Right lung (tissue), 5 donors: ENCODE data around the gene PLXNB2. TPM values are rescaled to one million over a fixed set of nuclear protein-coding genes. Genes with fewer than 3 reads are reported as not detected.

Source experiments
- DNase-seq, 2 donors: peaks; one replicate each; pipeline ENCODE4 v3.0.0-alpha.2; 2013
- polyA plus RNA-seq, 5 donors: library from polyadenylated mRNA; unstranded; fragments of 120-200 nt; gene quantifications; one replicate each; pipeline versions ENCODE4 v1.2.1 to v1.2.3, GENCODE V29; 2013; ENCODE audit warnings: inconsistent platforms in 1 of 5, low replicate concordance in 1 of 5; ENCODE audit not compliant: insufficient read length in 5 of 5, insufficient read depth in 1 of 5

Gene PLXNB2
- polyA plus RNA-seq, 5 donors = 96.7 to 147 (median 137) TPM

DNA sequence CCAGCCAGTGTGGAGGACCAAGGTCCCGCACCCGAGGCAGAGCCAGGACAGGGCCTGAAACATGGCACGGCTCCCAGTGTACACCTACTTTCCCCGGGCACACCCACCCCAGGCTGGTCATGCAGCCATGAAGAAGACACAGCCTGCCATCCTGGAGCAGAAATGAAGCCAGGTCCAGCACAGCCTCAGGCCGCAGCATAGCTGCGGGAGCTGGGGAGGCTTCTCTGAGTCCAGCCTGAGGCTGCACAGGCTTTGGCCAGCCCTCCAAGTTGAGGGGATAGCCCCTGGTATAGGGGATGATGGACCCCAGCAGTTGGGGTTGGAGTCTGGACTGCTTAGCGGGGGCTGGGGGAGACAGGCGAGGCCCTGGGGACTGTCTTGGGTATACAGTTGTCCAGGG lies 53.5 kb downstream of the PLXNB2 start:
- DNase-seq = no peak

DNA sequence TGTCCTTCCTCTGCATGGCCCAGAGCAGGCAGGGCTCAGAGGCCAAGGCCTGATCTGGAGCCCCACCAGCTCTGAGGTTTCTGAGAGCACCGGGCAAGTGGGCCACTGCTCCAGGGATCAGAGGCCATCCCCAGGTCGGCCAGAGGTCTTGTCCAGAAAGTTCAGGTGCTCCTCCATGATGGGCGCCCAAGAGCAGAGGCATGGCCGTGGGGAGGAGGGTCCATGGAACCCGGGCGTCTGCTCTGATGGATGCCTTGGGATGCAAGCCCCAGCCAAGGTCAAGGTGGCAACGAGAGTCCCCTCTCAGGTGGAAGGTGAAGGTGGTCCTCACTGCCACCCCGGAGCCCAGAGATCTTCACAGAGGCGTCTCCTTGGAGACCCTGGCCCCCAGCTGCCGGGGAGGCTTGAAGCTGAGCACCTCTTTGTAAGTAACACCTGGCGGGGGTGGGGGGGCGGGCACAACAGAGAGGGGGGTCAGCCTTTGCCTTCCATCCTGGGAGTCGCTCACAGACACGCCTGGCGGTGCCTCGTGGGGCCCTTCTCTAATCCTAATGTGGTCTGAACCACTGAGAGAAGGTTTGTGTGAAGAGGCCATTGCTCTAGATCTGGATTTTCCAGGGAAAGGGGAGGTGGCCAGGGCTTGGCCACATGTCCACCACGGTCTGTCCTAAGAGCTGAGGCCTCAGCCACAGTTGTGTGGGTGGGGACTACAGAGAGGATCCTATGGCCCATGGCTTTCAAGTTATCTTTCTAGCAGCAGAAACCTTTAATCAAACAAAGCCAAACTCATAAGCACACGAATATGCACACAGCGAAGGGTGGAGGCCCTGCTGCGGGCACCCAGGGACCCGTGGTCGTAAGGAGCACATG lies 54.2 kb downstream of the PLXNB2 start:
- no peak for DNase-seq

DNA sequence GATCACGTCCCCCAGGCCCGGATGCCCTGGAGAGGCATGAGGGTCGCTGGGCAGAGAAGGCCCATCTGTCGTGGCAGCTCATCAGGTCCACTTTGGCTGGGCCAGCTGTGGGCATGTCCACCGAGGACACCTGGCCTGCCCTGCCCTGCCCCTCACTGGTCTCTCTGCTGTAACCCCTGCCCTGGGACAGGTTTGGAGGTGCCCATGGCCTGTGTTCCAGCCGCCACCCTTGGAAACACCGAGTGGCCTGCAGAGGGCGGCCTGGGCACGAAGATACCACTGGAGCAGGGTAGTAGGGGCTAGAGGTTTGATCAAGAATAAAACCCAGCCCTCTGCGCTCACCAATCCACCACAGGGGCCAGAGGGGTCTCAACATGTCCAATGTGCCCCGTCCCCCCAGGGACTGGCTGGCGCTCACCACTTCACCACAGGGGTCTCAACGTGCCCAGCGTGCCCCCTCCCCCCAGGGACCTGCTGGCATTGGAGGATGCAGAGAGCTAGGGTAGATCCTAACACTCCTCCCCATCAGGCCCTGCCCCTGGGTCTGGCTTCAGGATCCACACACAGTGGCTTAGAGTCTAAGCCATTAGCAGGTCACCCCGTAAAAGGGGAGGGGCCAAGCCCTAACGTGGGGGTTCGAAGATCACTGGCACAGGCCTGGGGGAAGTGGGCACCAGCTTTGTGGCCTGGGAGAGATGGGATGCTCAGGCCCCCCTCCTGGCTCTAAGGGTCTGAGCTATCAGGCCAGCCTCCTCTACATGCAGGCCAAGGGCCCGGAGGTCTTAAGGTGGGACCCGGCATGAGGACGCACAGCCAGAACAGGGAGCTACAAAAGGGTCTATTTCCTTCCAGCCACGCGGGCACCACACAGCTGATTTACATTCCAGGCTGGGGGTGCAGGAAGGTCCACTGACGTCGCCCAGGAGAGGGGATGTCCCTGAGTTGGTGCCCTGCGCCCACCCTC lies 55.1 kb downstream of the PLXNB2 start:
- DNase-seq = no peak

DNA sequence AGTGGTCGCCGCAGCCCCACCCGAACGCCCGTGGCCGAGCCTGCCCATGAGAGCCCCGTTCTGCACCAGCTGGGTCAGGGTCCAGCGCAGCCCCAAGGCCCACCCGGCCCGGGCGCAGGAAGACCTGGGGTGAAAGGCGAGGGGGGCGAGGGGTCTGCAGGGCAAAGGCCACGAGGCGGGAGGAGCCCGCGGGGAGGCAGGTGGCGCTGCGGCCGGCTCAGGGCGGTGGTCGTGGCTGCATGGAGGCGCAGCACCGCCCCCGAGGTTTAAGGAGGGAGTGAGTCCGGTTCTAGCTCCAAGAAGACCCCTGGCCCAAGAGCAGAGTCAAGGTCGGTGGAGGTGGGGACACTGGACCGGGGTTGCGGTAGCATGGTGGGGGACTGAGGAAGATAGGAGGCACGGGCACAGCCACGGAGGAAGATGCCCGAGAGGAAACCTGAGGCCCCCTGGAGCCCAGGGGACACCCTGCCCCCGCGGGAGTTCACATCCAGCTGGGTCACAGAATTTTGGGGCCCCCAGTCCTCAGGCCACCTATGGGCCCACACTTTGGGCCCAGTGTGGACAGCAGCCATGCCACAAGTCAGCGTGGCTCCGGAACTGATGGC lies 55.9 kb downstream of the PLXNB2 start:
- DNase-seq = no peak

DNA sequence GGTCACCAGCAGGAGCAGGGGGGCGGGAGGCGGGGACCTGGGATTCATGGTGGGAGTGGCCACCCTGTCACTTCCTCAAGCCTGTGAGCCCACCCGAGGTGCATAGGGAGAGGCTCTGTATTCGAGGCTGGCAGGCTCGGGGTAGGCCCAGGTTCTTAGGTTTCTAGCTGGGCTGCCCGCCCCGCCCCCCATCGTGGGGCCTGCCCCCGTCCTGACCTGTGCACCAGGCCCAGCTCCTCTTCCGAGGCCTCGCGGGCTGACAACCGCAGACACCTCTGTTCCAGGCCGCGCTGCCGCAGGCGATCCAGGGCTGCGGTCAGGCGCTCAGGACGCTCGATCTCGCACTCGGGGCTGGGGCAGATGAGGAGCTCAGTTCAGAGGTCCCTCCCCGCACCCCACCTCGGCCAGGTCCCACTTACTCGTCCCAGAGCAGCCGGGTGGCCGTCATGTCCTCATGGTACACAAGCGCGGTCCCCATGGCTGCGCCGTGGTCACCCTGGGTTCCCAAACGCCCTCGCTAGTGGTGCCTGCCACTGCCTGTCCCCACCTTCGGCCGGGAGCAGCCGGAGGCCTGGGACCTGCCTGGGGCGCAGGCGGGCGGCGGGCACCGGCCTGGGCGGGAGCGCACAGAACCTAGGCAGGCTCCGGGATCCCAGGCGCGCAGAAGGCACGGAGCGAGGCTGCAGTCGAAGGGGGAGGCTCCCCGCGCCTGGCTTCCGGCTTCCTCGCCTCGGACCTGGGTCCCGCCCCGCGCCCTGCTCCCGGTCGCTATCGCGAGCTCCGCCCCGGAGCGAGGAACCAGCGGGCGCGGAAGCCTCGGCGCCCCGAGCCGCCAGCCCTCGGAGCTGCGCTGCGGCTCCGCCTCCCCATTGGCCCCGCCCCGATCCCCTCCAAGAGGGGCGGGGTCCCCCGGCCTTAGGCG lies 56.6 kb downstream of the PLXNB2 start, which contains the start of gene HDAC10:
HDAC10 (minus strand) TSS at position 711 of the 922 bp plus-strand sequence; CDS start at position 478, 233 bp downstream.
- peak; percentile 77 to 80 for DNase-seq

DNA sequence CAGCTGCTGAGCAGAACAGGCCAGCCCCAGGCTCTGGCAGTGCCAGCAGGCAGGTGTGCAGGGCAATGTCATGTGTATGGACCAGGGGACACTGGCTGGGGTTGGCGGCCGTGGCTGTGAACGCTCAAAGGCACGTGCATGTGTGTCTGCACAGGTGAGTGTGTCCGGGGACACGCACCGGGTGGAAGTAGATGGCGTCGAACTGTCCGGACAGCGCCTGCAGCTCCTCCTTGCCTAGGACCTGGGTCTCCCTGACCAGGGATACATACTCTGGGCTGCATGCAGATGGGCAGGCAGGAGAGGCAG lies 57.2 kb downstream of the PLXNB2 start:
- no peak for DNase-seq

DNA sequence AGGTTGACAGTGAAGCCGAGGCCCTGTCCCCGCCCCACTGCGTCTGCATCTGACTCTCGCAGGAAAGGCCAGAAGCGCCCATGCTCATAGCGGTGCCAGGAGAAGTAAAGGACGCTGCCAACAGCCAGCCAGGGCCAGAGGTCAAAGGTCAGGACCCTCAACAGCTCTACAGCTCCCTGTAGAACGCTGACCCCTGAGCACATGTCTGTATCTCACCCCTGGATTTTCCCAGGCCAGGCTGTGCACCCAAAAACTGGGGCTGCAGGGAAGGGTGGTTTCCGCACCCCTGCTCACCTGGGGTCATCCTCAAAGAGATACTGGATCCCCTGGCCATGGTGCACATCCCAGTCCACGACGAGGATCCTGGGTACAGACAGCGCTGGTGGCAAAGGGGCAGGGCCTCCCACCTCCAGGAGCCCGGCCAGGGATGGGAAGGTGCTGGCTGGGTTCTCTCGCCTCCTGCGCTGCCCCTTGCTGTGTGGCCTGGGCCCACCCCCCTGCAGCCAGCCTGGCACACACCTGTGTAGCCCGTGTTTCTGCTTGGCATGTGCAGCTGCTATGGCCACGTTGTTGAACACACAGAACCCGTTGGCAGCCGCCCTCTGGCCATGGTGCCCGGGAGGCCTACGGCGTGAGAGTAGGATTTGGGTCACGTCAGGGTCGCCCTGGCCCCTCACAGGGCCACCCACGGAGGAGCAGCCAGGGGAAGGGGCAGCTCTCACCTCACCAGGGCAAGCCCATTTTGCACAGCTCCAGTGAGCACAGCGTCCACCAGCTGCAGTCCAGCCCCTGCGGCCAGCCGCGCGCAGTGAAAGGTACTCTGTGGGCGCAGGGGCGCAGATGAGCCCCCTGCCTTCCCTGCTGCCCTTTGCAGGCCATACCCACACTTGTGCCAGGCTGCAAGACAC lies 57.9 kb downstream of the PLXNB2 start:
- DNase-seq = no peak

DNA sequence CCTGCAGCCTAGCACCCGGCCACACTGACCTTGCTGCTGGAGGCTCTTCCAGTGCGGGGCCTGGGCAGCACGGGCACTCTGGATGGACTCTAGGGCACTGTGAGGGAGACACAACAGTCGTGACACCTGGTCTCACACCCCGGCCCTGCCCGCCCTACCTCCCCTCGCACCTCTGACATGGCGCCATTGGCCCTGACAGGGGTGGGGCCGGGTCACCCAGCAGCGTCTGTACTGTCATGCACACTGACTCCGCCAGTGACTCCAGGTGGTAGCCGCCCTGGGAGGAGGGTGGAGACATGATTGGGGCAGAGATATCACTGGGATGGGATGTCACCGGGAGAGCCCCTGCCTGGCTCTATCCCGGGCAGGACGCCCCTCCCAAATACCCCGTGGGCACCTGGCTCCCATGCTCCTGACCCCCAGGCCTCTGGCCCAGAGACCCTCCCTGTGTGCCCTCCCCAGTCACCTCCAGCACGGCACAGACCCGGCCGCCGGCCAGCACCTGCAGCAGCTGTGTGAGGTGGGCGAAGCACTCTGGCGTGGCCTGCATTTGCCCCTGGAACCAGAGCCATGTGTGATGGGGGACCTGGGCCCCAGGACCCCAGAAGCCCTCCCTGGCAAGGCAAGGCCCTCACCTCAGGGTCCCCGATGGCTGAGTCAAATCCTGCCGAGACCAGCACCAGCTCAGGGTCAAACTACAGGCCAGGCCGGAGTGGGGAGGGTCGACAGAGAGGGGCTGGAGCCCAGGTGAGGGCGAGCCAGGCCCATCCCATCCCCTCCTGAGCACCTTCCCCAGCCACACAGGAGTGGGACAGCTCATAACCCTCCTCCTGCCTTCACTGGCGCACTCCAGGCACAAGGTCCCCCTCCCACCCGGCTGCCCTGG lies 59.0 kb downstream of the PLXNB2 start:
- DNase-seq = no peak

DNA sequence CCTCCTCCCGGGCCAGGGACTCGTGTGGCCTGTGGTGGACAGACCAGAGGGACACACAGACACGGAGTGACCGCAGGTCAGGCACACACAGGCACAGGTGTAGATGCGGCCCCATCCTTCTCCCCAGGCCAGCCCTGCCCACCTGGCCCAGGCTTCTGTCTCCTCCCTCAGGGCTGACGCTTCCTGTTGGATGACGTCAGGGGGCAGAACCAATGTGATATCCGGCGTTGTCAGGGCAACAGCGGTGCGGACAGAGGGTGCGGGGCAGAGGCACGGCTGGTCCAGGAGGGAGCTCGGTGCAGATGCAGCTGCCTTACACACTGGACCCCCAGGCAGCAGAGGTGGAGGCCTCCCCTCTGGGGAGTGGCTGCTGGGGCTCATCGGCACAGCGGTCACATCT lies 59.7 kb downstream of the PLXNB2 start:
- no peak for DNase-seq

DNA sequence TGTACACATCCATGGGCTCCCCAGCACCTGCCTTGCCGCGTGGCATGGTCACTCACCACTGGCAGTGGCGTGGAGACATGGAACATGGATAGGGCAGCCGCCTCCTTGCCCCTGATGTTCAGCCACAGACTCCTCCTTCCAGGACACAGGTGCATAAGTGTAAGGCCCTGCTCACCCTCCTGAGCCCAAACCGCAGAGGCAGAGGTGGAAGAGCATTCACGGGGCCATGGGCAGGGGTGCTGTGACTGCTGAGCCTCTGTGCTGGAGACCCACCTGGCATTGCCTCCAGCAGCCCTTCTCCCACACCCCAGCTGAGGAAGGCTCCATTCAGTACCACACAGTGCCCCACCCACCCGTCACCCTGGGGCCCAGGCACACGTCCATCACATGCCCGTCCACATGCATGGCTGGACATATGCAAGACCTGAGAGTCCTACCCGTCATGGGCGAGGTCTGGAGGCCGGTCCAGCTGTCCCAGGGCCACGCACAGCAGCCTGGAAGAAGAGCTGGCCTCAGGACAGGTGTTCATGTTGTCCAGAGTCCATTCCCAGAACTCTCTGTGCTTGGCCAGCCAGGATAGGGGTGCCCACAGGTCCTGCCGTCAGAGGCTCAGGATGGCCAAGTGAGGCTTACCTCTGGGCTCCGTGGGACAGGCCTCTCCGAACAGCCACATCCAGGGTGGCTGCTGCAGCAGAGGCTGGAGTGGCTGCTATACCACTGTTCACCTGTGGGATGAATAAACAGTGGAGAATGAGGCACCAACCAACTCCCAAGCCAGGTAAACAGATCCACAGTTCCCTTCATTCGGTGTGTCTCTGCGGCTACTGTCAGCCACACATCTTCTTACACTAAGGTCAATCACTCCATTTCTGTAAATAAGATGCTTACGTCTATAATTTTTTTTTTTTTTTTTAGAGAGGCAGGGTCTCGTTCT lies 60.9 kb downstream of the PLXNB2 start:
- DNase-seq = no peak

DNA sequence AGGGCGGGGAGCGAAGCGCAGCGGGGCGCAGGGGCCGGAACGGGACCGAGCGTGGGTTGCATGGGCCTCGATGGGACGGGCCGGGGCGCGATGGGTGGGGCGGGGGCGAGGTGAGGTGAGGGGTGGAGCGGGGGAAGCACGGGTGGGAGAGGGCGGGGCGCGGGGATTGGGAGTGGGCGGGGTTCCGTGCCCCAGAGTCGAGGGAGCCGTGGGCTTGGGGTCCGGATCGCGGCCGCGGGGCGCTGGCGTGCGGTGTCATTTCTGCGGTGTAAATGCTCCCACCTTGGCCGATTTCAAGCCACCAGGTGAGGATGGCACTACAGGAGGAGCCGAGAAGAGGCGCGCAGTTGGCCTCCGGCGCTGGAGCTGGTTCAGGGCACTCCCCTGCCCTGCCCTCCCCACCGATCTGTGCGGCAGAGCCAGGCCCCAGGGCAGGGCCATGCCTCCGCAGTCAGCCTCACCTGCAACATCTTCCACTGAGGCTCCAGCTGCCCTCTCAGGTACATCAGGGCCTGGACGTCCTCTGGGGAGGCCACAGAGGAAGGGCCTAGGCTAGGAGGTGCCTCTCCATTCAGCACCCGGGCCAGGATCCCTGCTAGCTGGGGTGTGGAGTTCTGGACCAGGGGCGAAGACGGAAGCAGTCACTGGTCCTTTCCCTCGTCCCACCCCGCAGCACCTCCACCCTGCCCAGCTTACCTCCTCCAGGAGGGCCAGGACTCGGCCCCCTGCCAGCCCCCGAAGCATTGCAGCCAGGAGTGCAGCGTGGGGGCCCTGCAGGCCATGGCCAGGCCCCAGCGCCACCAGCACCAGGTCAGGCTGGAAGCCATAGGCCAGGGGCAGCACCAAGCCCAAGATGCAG lies 62.0 kb downstream of the PLXNB2 start:
- DNase-seq = no peak

DNA sequence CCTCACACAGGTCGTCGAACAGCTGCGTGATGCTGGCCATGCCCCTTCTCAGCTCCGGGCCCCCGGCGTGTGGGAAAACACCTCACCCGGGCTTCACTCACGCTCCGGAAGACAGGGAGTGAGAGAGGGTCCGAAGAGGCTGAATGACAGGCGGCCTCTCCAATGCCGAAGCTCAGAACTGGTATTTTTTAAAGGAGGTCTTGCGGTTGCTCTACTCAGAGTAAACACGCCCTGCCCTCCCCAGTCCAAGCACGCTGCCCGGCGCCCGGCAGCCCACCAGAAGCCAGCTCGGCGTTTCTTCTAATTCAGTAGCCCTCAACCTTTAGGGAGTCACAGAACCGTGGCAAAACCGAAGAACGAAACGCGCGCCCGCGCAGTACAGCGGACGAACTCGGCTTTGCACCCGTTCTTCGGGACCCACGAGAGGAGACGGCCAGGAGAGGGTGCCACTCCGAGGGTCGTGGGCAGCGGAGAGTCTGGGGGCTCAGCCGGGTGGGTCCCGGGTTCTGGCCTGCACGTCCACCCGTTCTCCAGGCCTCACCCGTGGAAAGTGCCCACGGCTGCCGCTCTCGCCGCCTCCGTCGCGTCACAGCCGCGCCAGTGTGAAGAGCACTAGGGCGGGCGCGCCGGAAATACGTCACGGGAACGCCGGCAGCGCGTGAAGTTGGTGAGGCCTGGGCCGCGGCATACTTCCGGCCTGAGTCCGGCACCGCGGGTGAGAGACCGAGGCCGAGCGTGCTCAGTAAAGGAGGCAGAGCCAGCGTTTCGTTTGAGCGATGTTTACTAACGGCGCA lies 62.8 kb downstream of the PLXNB2 start, which contains the start of gene TUBGCP6:
TUBGCP6 (minus strand) TSS at position 604 of the 794 bp plus-strand sequence; CDS start at position 40, 564 bp downstream.
- peak; percentile 91 to 93 for DNase-seq

DNA sequence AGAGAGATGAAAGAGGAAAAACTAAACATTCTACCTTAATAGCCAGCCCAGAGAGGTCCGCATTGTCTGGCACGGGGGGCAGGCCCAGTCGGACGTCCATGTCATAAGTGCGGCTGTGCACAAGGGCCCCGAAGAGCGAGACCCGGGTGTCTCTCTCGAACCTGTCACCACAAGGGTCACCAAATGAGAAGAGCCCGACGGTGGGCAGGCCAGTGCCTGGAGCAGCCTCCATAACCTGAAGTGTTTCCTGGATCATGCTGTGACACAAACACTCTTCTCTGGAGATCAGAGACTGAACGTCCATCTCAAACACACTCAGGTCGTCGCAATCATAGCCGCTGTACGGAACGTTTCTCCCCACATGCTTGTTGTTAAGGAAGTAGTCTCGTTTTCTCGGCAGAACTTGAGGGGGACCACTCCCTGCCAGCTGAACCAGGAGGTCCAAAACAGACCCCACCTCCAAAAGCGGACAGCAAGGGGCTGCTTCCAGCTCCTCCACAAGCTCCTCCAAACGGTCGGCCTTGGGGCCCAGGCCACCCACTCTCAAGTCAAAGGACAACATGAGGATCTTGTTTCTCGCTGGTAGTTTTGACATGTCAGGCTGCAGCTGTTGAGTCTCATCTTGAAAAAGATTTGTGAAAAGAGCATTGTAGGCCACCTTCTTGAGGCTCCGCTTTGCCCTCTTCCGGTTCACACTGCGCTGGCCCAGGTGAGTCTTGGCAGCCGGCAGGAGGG lies 63.6 kb downstream of the PLXNB2 start:
- DNase-seq = no peak

DNA sequence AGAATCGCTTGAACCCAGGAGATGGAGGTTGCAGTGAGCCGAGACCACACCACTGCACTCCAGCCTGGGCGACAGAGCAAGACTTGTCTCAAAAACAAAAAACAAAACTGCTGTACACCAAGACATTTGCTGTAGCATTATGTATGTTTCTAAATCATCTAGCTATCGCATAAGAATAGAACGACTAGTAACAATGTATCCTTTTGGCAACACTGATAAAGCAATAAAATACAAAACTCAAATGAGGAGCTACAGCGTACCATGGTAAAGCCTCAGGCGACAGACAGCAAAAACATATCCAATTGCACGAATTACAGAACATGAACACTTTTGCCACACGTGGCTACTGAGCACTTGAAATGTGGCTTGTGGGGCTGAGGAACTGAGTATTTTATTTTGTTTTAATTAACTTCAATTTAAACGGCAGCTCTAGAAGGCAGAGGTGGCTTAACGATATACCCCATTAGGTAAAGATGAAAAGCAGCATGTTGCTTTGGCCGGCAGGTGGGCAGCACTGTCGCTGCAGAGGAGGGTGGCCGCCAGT lies 65.0 kb downstream of the PLXNB2 start:
- DNase-seq = no peak

DNA sequence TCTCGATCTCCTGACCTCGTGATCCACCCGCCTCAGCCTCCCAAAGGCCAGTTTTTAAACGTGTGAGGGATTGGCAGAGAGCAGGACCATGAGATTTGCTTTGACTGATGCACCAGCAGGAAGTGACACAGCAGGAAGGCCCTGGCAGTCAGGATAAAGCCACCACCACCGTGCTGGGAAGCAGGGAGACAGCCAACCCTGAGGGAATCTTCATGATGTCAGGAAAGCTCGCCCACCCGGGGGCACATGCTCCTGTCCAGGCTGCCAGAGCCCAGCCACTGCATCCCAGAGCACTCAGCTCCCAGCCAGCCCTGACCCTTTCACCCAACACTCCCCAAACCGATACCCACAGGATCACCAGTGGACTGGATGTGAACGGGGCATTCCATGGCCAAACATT lies 68.7 kb downstream of the PLXNB2 start:
- no peak for DNase-seq
